Inflammatory macrophage treated with lipopolysaccharide for 4 hours (primary cell): ENCODE data around the gene OSBPL9.
A peak's percentile ranks its signal among the peaks of the same experiment; 100 is the strongest.
"Not testable (repeated sequence)": the region's sequence is repeated elsewhere in the genome, so short reads cannot be mapped to it uniquely, and the experiment has no call there.

ENCODE experiments used
- DNase-seq: peaks from one replicate; pipeline ENCODE4 v3.0.0-alpha.2; 2020

Gene OSBPL9

GRCh38 chr1:51616903-51617708, at the start of gene OSBPL9:
Gene OSBPL9 (plus strand): TSS chr1:51617092. CDS start chr1:51617111, 19 bp downstream.
- peak; percentile 90 for DNase-seq

GRCh38 chr1:51567653-51568052, 49.2 kb upstream of the OSBPL9 start:
- no peak for DNase-seq

- DNase-seq = no peak
Observed at GRCh38 chr1:51568231-51568935, 48.5 kb upstream of the OSBPL9 start.

GRCh38 chr1:51569284-51570062, 47.4 kb upstream of the OSBPL9 start:
- DNase-seq = peak; percentile 28

GRCh38 chr1:51570063-51570710, 46.7 kb upstream of the OSBPL9 start:
- peak; percentile 4 for DNase-seq

- DNase-seq = no peak
Observed at GRCh38 chr1:51572365-51572764, 44.5 kb upstream of the OSBPL9 start.

GRCh38 chr1:51574796-51575195, 42.1 kb upstream of the OSBPL9 start:
- no peak for DNase-seq

GRCh38 chr1:51575406-51576084, 41.3 kb upstream of the OSBPL9 start:
- peak; percentile 24 for DNase-seq

GRCh38 chr1:51576085-51576444, 40.8 kb upstream of the OSBPL9 start:
- DNase-seq = no peak

GRCh38 chr1:51576923-51577322, 40.0 kb upstream of the OSBPL9 start:
- DNase-seq = no peak

- peak; percentile 79 for DNase-seq
Observed at GRCh38 chr1:51578383-51579109, 38.3 kb upstream of the OSBPL9 start.

GRCh38 chr1:51581238-51581637, 35.7 kb upstream of the OSBPL9 start:
- DNase-seq = no peak

GRCh38 chr1:51583532-51583931, 33.4 kb upstream of the OSBPL9 start:
- no peak for DNase-seq

GRCh38 chr1:51584021-51584420, 32.9 kb upstream of the OSBPL9 start:
- no peak for DNase-seq

GRCh38 chr1:51592711-51593110, 24.2 kb upstream of the OSBPL9 start:
- DNase-seq = no peak

- DNase-seq = no peak
Observed at GRCh38 chr1:51594716-51595115, 22.2 kb upstream of the OSBPL9 start.

GRCh38 chr1:51600529-51600928, 16.4 kb upstream of the OSBPL9 start:
- no peak for DNase-seq

GRCh38 chr1:51600965-51601364, 15.9 kb upstream of the OSBPL9 start:
- no peak for DNase-seq

GRCh38 chr1:51605961-51606723, 10.8 kb upstream of the OSBPL9 start:
- DNase-seq = peak; percentile 81

GRCh38 chr1:51607681-51608095, 9.2 kb upstream of the OSBPL9 start:
- DNase-seq = peak; percentile 40

- not testable (repeated sequence) for DNase-seq
Observed at GRCh38 chr1:51610104-51610503, 6.8 kb upstream of the OSBPL9 start.
